A549 (cell line): ENCODE measurements around the gene CD1D.

Source experiments
- CTCF ChIP-seq: fragments of >200 bp; sonication (Bioruptor Twin); formaldehyde crosslinking; IDR thresholded peaks from 3 replicates; pipeline ENCODE4 v1.5.1; 2016
- HOXA7 ChIP-seq: fragments of 250-450 bp; sonication (Bioruptor Pico); IDR thresholded peaks from 2 replicates; pipeline ENCODE4 v1.5.0; 2020; ENCODE audit warnings: mild to moderate bottlenecking, moderate library complexity
- SREBF2 ChIP-seq: fragments of 450-650 bp; IDR thresholded peaks from 2 replicates; pipeline ENCODE4 v1.6.1; 2014; ENCODE audit warnings: mild to moderate bottlenecking, moderate library complexity

DNA sequence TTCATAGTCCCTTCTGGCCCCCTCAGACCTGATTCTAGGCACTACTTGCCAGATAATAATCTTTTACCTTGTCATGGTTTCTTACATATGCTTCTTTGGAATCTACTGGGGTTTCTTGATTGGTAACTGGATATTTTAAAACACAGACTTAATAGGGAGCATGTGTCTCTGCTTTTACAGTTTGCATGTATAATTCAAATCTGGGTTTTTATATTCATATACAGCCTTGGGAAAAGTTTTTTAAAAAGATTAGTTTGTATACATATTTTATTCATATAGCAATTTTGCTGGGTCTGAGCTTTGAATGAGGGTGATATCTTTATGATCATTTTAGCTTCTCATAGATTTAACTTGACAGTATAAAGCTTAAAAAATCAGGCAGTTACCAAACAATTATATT is 21.1 kb upstream of the CD1D start:
- TF ChIP-seq HOXA7 (CRISPR knock-in tag) (no peak), CTCF (no peak), SREBF2 (no peak)
